ENCODE data around the gene PRTG.
"Not testable (repeated sequence)": the region's sequence is repeated elsewhere in the genome, so short reads cannot be mapped to it uniquely, and the experiment has no call there.

DNA sequence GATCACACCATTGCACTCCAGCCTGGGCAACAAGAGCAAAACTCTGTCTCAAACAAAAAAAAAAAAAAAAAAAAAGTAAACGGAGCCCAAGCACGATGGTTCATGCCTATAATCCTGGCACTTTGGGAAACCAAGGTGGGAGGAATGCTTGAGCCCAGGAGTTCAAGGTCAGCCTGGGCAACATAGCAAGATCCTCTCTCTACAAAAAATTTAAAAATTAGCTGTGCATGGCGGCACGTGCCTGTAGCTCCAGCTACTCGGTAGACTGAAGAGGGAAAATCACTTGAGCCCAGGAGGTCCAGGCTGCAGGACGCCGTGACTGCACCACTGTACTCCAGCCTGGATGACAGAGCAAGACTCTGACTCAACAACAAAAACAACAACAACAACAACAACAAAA, 9.5 kb downstream of the PRTG start:
- TF ChIP-seq, protein P1, sequence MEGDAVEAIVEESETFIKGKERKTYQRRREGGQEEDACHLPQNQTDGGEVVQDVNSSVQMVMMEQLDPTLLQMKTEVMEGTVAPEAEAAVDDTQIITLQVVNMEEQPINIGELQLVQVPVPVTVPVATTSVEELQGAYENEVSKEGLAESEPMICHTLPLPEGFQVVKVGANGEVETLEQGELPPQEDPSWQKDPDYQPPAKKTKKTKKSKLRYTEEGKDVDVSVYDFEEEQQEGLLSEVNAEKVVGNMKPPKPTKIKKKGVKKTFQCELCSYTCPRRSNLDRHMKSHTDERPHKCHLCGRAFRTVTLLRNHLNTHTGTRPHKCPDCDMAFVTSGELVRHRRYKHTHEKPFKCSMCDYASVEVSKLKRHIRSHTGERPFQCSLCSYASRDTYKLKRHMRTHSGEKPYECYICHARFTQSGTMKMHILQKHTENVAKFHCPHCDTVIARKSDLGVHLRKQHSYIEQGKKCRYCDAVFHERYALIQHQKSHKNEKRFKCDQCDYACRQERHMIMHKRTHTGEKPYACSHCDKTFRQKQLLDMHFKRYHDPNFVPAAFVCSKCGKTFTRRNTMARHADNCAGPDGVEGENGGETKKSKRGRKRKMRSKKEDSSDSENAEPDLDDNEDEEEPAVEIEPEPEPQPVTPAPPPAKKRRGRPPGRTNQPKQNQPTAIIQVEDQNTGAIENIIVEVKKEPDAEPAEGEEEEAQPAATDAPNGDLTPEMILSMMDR (IDR thresholded peaks at IDR 0.05 in 4 of 5, conservative IDR thresholded peaks at IDR 0.05 in 1 of 5): not testable (repeated sequence)
- not testable (repeated sequence) for TF ChIP-seq POLR2A (IDR thresholded peaks at IDR 0.05)
